GM19455 (cell line): ENCODE results near the gene DPP10.
"Not testable (repeated sequence)": the region's sequence is repeated elsewhere in the genome, so short reads cannot be mapped to it uniquely, and the experiment has no call there.

Experiments used
- ATAC-seq: cut with Tn5 transposase; IDR thresholded peaks from one replicate; pipeline ENCODE4 v1.9.1; 2021; ENCODE audit not compliant: unreplicated experiment

Gene DPP10

DNA sequence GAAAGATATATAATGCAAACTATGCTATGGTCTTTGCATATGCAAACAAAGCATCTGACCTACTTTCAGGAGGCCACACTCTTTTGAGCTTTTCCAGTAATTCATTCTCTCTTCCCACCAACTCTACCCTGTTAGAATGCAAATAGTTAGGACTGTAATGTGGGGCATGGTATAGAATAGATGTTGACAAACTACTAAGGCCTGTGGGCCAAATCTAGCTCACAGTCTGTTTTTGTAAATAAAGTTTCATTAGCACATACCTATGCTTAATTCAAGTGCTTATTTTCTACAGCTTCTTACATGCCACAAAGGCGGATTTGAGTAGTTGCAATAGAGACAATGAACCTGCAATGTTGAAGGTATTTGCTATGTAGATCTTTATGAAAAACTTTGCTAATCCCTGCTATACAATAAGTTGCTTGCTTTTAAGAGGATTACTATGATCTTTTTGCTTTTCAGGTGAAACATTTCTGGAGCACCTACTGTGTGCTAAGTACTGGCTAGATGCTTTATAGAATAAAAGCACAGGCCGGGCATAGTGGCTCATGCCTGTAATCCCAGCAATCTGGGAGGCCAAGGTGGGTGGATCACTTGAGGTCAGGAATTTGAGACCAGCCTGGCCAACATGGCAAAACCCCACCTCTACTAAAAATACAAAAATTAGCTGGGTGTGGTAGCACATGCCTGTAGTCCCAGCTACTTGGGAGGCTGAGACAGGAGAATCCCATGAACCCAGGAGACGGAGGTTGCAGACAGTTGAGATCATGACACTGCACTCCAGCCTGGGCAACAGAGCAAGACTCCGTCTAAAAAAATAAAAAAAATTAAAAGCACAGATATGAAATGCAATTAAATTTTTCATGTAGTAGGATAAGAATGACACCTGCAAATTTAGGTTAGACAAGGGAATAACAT, 267.8 kb downstream of the DPP10 start:
- ATAC-seq = no peak

- no peak for ATAC-seq
These were observed 271.9 kb downstream of the DPP10 start for GRCh38 chr2:114714313-114714712.

DNA sequence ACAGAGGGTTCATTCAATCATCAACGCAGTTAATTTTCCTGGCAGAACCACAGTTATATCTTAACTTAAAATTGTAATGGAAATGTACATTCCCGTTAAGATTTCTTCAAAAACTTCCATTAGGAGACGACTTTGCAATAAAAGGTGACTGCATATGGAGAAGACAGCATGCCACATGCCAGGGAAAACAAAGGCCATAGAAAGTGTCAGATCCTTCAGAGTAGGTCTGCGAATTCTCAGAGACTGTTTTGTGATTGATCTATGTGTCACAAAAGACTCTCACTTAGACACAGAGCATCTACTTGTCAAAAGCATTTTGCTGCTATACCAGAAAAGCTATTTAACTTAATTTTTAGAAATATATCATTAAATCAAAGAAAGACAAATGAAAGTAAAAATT, 274.6 kb downstream of the DPP10 start:
- ATAC-seq = no peak

DNA sequence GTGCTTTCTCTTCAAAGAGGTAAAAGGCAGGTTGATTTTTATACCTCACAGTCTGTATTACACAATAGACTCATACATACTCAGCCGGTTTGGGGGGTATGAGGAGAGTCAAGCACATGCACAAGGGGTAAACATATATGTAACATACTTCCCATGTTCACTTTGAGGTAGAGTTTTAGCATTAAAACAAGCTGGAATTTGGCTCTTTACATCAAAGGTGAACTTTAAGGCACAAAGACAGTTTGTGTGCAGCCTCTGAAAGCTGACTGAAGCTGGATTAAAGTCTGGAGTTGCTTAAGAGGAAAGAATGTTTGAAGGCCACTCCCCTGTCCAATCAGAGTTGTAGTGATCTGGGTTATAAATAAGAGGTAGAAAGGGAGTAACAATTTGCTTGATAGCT, 282.0 kb downstream of the DPP10 start:
- no peak for ATAC-seq

GRCh38 chr2:114727012-114727411, 284.6 kb downstream of the DPP10 start:
- no peak for ATAC-seq

- ATAC-seq = no peak
These were observed 285.9 kb downstream of the DPP10 start for GRCh38 chr2:114728372-114728771.

DNA sequence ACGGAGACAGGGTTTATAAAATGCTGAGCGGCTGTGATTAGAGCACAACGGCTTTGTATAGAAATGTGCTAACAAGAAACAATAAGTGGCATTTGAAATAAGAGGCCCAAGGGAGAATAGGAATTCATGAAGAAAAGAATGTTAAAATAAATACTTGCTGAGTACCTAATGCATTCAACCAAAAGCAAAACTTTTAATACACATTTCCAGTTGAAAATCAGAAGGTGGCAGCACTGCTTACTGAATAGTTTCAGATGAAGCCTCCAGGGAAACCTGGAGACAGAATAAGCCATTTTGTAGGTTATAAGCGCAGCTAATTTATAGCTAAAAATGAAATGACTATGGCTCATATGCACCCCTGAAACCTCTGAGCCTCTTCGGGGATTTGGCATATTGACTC, 286.6 kb downstream of the DPP10 start:
- no peak for ATAC-seq

GRCh38 chr2:114735126-114735525, 292.7 kb downstream of the DPP10 start:
- no peak for ATAC-seq

DNA sequence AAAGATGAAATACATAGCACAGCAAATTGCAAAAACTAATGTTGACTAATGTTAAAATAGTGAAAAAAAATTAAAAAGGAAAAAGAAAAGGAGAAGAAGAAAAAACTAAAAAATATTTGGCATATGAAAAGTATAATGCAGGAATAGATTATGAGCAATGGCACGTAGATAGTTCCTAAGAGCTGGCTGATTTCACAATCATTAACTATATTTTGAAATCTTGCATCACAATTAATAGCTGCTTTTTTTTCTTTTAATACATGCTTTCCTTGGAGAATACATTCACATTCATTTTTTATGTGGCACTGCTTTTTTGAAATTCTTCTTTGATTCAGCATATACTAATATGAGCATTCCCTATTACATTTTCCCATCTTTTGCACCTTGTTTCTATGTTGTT, 299.8 kb downstream of the DPP10 start:
- ATAC-seq = no peak

DNA sequence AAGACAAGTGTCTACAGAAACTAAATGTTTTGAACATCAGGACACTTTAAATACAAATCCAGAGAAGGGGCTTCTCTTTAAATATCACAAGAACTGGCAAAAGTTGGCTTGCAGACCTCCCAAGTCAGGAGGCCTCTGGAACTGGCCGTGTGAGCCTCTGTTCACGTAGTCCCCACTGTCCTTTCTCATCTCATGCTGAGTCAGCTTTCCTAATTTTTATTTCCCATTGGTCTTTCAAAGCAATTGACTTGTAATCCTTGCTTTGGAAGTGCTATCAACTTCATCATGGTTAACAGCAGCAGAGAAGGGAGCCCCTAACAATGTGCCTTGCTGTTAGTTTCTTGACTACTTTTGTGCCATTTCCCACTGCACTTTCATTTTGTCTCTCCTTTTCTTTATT, 303.3 kb downstream of the DPP10 start:
- ATAC-seq = no peak

DNA sequence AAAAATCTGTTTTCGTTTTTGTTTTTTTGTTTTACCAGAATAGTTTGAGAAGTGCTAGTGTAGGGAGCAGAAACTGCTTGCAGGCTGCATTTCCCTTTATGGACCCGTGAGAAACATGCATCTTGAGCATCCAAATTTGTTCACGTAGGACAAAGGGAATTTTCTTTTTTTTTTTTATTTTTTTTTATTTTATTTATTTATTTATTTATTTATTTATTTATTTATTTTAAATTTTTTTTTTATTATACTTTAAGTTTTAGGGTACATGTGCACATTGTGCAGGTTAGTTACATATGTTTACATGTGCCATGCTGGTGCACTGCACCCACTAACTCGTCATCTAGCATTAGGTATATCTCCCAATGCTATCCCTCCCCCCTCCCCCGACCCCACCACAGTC, 305.7 kb downstream of the DPP10 start:
- ATAC-seq = not testable (repeated sequence)

GRCh38 chr2:114752425-114752824, 310.0 kb downstream of the DPP10 start:
- ATAC-seq = no peak

GRCh38 chr2:114753145-114753544, 310.7 kb downstream of the DPP10 start:
- ATAC-seq = no peak

GRCh38 chr2:114754907-114755563, 312.6 kb downstream of the DPP10 start:
- ATAC-seq = no peak

- ATAC-seq = no peak
These were observed 319.9 kb downstream of the DPP10 start for GRCh38 chr2:114762376-114762775.

GRCh38 chr2:114762986-114763385, 320.5 kb downstream of the DPP10 start:
- ATAC-seq = no peak

GRCh38 chr2:114769110-114769509, 326.7 kb downstream of the DPP10 start:
- no peak for ATAC-seq

- no peak for ATAC-seq
These were observed 327.6 kb downstream of the DPP10 start for GRCh38 chr2:114769991-114770390.

GRCh38 chr2:114784046-114784445, 341.6 kb downstream of the DPP10 start:
- ATAC-seq = no peak

DNA sequence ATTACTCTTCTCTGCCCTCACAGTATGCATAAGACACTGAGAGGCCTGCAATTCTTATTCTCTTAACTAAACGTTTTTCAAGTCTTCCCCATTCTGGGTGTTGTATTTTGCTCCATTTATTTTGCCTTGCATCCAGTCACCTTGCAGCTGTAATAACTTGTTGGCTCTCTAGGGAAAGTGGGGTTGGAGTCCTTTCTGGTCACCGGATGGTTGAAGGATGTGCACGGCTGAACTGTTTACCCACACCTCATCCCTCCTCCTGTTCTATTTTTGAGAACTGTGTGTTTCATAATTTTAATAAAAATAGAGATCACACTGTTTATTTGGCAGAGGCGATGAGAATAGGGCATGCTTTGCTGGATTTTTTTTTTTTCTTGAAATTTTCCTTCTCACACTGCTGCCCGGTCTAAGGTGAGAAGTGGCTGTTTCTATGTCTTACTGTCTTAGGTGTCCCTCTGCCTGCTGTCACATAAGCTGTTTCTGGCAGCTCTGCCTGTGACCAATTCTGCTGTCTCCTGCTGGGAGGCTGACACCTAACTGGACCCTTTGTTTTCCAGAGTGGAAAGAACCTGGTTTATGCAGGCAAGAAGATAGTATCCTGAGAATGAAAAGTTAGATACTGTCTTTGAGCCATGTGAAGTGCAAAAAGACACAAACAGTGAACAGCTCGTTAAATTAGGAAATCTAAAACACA, 342.6 kb downstream of the DPP10 start:
- ATAC-seq = no peak

- no peak for ATAC-seq
These were observed 344.5 kb downstream of the DPP10 start for GRCh38 chr2:114786901-114787300.

- no peak for ATAC-seq
These were observed 345.0 kb downstream of the DPP10 start for GRCh38 chr2:114787486-114787885.
